GM12872 (cell line): Measurements from ENCODE around the gene C1orf167.

Experiments used
- CTCF ChIP-seq: IDR thresholded peaks from 3 replicates; pipeline ENCODE4 v1.5.1; 2011; ENCODE audit warnings: low read depth, mild to moderate bottlenecking, low read length, moderate library complexity; ENCODE audit not compliant: insufficient read depth

C1orf167 gene, protein sequence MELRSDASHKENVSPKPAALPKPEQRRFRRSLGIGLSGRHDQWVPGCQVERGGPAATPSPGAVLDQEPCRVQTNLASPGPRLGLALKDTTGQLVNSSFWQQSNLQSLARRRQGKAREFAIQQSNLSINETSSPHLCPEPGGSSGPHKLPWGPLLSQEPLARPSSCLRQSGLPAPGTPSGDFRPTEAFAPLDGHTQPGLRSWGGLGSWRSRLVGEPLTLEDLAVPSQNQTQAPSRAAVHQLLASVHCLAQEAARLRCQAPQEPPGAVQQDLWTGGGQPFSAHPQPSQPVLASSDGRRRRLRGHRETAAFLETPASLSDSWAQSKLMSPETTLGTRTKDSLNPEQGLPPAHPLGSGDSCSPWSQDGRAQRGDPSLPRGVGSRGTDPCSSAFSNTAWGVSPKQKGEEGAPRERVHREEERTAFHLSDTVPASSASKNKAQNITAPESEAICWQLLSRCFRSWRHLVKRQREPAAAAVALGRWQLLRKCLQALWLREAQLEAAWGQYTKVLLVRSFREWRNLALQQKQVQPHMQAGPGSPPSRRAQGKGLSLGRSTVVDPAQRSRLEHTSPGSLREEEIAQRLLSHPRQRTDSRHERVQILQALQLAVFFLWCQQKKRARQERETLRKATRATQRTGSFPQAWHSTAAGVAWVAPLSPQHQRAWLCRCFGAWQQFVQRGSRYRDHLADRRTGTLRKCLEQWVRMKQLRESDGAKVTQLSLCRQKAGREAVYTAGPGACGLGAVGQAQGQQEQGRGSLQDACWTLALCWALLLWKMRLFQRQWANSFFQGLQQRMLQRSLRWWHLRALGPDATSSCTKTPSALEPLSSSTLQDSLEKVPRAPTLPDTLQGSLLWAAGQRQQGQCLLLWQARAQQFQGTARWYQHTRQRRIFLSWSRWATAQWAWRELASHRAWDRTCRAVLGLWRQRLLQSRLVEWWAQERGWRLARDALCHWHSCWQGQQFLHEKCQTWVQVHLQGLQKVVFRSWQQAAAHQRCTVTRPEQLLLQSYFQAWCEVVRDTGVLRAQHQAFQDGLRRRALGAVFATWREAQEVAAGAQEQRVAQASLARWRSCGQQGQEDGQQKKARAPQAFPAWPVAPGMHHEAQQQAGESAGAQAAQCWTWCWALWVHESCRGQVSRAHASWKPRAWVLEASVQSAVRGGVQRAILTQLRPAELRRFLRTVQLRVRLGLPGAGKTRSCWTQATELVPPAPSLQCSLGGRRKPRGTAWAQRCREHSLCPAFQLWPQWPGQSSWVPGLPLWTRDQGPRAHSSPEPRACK (N-terminal part only)

GRCh38 chr1:11761988-11762406 is at the start of gene C1orf167:
Gene C1orf167 (plus strand): TSS chr1:11762193. CDS start chr1:11764401, 2,208 bp downstream.
- no peak for TF ChIP-seq CTCF

GRCh38 chr1:11712285-11712684 is 49.7 kb upstream of the C1orf167 start:
- no peak for TF ChIP-seq CTCF

GRCh38 chr1:11713095-11713494 is 48.9 kb upstream of the C1orf167 start:
- TF ChIP-seq CTCF: no peak

GRCh38 chr1:11714831-11715575 is 47.0 kb upstream of the C1orf167 start:
- no peak for TF ChIP-seq CTCF

DNA sequence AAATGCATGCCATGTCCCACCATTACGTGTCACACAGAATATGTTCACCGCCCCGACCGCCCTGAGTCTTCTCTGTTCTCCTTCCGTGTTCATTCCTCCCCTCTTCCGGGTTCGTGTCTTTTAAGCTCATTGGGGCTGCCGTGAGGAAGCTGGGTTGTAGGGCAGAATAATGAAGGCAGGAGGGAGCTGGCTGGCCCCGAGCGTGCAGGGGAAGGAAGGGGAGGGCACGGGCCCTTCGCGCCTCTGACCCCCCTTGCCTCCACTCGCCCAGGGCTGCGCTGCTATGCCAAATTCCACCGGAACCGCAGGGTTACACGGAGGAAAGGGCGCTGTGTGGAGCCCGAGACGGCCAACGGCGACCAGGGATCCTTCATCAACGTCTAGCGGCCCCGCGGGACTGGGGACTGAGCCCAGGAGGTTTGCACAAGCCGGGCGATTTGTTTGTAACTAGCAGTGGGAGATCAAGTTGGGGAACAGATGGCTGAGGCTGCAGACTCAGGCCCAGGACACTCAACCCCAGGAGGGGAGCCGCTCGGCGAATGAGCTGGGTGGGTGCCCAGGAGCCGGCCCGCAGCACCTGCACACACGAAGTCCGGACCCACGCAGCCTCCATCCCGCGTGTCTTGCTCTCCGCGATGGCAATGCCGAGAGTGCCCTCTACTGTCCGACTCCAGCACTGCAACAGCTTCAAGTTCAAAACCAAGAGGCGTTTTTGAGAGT is 42.5 kb upstream of the C1orf167 start:
- peak; percentile 98 for TF ChIP-seq CTCF

- TF ChIP-seq CTCF: no peak
These were observed 42.0 kb upstream of the C1orf167 start for GRCh38 chr1:11720033-11720376.
